ENCODE measurements around the gene PCSK5.
"Not testable (repeated sequence)": the region's sequence is repeated elsewhere in the genome, so short reads cannot be mapped to it uniquely, and the experiment has no call there.

- TF ChIP-seq CTCF (IDR thresholded peaks at IDR 0.05; ENCODE audit: extremely low read depth in 1 of 2, insufficient read depth in 1 of 2, low read depth in 1 of 2, low read length in 2 of 2); POLR2A (IDR thresholded peaks at IDR 0.05; ENCODE audit: low read depth, low read length); GATA2 (IDR thresholded peaks at IDR 0.05; ENCODE audit: insufficient read depth, insufficient read length, low read depth, low read length); EZH2 (IDR thresholded peaks at IDR 0.05; ENCODE audit: borderline replicate concordance, low read depth, low read length, severe bottlenecking); POLR2AphosphoS5 (IDR thresholded peaks at IDR 0.05; ENCODE audit: insufficient read depth, low read depth, low read length); MAX (IDR thresholded peaks at IDR 0.05; ENCODE audit: insufficient read depth, insufficient read length): not testable (repeated sequence)
Measured at GRCh38 chr9:76307047-76307446, 416.6 kb downstream of the PCSK5 start.
